ENCODE data around the gene SVEP1.

DNA sequence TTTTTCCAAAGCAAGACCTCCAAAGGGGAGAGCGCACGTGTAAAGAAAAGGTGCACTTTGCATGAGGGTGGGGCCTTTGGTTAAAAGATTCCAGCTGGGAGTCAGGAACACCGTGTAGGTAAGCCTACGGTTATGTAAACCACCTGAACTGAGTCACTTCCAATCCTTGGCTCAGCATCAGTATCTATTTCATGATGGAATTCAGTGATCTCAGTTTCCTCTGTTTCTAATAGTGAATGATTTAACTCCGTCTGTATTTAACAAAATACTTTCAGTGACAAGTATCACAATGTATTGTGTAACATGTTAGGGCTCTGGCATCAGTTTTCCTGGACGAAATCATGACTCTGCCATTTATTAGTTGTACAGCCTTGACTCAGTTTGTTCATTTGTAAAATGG is 1.3 kb upstream of the SVEP1 start:
- no peak for TF ChIP-seq EZH2 (IDR thresholded peaks at IDR 0.05)
- no peak for TF ChIP-seq POLR2AphosphoS5 (IDR thresholded peaks at IDR 0.05; ENCODE audit: borderline replicate concordance, low read depth, low read length)
